WTC11 (cell line): Measurements from ENCODE around the gene ITLN1. TPM values are rescaled to one million over a fixed set of nuclear protein-coding genes. Genes with fewer than 3 reads are reported as not detected.

Source experiments
- ATAC-seq: fragments of 200-7000 bp; cut with Tn5 transposase; 2 replicates; pipeline ENCODE4 v1.10.0; 2021; ENCODE audit warnings: mild to moderate bottlenecking, moderate library complexity
- CTCF ChIA-PET: fragments of 300-600 bp; sonication (Branson Sonifier 250); formaldehyde crosslinking; loops from one replicate; lab custom pipeline; 2021; ENCODE audit warnings: antibody characterized with exemption; lab: Charles Lee
- POLR2A ChIA-PET: fragments of 350-600 bp; sonication (Branson Sonifier 250); formaldehyde crosslinking; loops from one replicate; lab custom pipeline; 2021; ENCODE audit warnings: antibody characterized with exemption; lab: Charles Lee
- DNase-seq: peaks from one replicate; pipeline ENCODE4 v3.0.0; 2021; ENCODE audit warnings: low spot score
- H3K27ac Mint-ChIP-seq: 2 replicates; pipeline ENCODE4 v1.8.0; 2021; ENCODE audit warnings: mixed read lengths
- H3K27me3 Mint-ChIP-seq: 2 replicates; pipeline ENCODE4 v1.8.0; 2021; ENCODE audit warnings: low read depth, mild to moderate bottlenecking, moderate library complexity, mixed read lengths
- H3K36me3 Mint-ChIP-seq: 2 replicates; pipeline ENCODE4 v1.8.0; 2021; ENCODE audit warnings: mixed read lengths
- H3K4me1 Mint-ChIP-seq: 2 replicates; pipeline ENCODE4 v1.8.0; 2022; ENCODE audit warnings: mixed read lengths
- H3K4me3 Mint-ChIP-seq: 2 replicates; pipeline ENCODE4 v1.8.0; 2021; ENCODE audit warnings: mild to moderate bottlenecking, moderate library complexity, mixed read lengths
- H3K9me3 Mint-ChIP-seq: 2 replicates; pipeline ENCODE4 v1.8.0; 2021; ENCODE audit warnings: mixed read lengths
- AR ChIP-seq: fragments of 250-450 bp; sonication (Bioruptor Pico); IDR thresholded peaks from 2 replicates; pipeline ENCODE4 v1.9.0; 2021; ENCODE audit warnings: mild to moderate bottlenecking
- ARID4B ChIP-seq: sonication (generic); formaldehyde crosslinking; IDR thresholded peaks from 2 replicates; pipeline ENCODE4 v1.8.0; 2023; ENCODE audit warnings: missing genetic modification reagents, mild to moderate bottlenecking, borderline replicate concordance
- ATF6 ChIP-seq: sonication (generic); formaldehyde crosslinking; IDR thresholded peaks from 2 replicates; pipeline ENCODE4 v1.8.1; 2023; ENCODE audit warnings: mild to moderate bottlenecking, missing genetic modification reagents
- E2F5 ChIP-seq: sonication (generic); formaldehyde crosslinking; IDR thresholded peaks from 2 replicates; pipeline ENCODE4 v1.8.1; 2022; ENCODE audit warnings: mild to moderate bottlenecking, moderate library complexity, missing genetic modification reagents
- GTF2I ChIP-seq: fragments of 250-450 bp; sonication (Bioruptor Pico); conservative IDR thresholded peaks from 2 replicates; pipeline ENCODE4 v1.4.0; 2021; ENCODE audit warnings: mild to moderate bottlenecking
- HMGA2 ChIP-seq: fragments of 250-450 bp; sonication (Bioruptor Pico); IDR thresholded peaks from 2 replicates; pipeline ENCODE4 v1.4.0; 2021; ENCODE audit warnings: mild to moderate bottlenecking, moderate library complexity
- HMGXB4 ChIP-seq: sonication (generic); formaldehyde crosslinking; IDR thresholded peaks from 2 replicates; pipeline ENCODE4 v1.8.1; 2023; ENCODE audit warnings: mild to moderate bottlenecking, moderate library complexity, missing genetic modification reagents
- IRF1 ChIP-seq: sonication (generic); formaldehyde crosslinking; IDR thresholded peaks from 2 replicates; pipeline ENCODE4 v1.8.0; 2023; ENCODE audit warnings: missing genetic modification reagents
- JAZF1 ChIP-seq: fragments of 250-450 bp; sonication (Bioruptor Pico); IDR thresholded peaks from 2 replicates; pipeline ENCODE4 v1.9.0; 2021; ENCODE audit warnings: moderate library complexity, mild to moderate bottlenecking, inconsistent platforms
- JUN ChIP-seq: sonication (generic); formaldehyde crosslinking; IDR thresholded peaks from 2 replicates; pipeline ENCODE4 v1.8.0; 2023; ENCODE audit warnings: mild to moderate bottlenecking, missing genetic modification reagents
- MAX ChIP-seq: sonication (generic); formaldehyde crosslinking; IDR thresholded peaks from 2 replicates; pipeline ENCODE4 v1.8.0; 2022; ENCODE audit warnings: mild to moderate bottlenecking, missing genetic modification reagents
- NR1H2 ChIP-seq: sonication (generic); formaldehyde crosslinking; IDR thresholded peaks from 2 replicates; pipeline ENCODE4 v1.9.0; 2021; ENCODE audit warnings: mild to moderate bottlenecking, moderate library complexity, missing genetic modification reagents
- RORB ChIP-seq: fragments of 250-450 bp; sonication (Bioruptor Pico); IDR thresholded peaks from 2 replicates; pipeline ENCODE4 v1.9.0; 2021; ENCODE audit warnings: mild to moderate bottlenecking
- ZBTB43 ChIP-seq: sonication (generic); formaldehyde crosslinking; IDR thresholded peaks from 2 replicates; pipeline ENCODE4 v1.8.1; 2023; ENCODE audit warnings: mild to moderate bottlenecking, missing genetic modification reagents
- ZNF532 ChIP-seq: fragments of 250-450 bp; sonication (Bioruptor Pico); IDR thresholded peaks from 2 replicates; pipeline ENCODE4 v1.9.0; 2021; ENCODE audit warnings: mild to moderate bottlenecking, borderline replicate concordance
- total RNA-seq: library from RNA; stranded (reverse); gene quantifications from 3 replicates; pipeline ENCODE4 v1.2.3, GENCODE V29; 2021

Gene ITLN1
- total RNA-seq, 1 experiment from 2014 or later: not detected

GRCh38 chr1:160858507-160858906 is 26.5 kb downstream of the ITLN1 start:
- Mint-ChIP-seq H3K4me1 (peaks cover 7% of the 10 kb centered on the region), H3K27ac (no peak overlapping the region), H3K36me3 (no peaks in the 10 kb centered on the region), H3K4me3 (no peak overlapping the region), H3K27me3 (no peaks in the 10 kb centered on the region), H3K9me3 (no peaks in the 10 kb centered on the region)
- DNase-seq: no peak
- no peak for TF ChIP-seq AR
- no peak for TF ChIP-seq ZBTB43 (CRISPR knock-in tag)
- TF ChIP-seq GTF2I (CRISPR knock-in tag): no peak
- no peak for TF ChIP-seq ZNF532 (CRISPR knock-in tag)
- no peak for TF ChIP-seq HMGA2 (CRISPR knock-in tag)
- no peak for TF ChIP-seq E2F5
- no peak for TF ChIP-seq JUN (CRISPR knock-in tag)
- no peak for TF ChIP-seq IRF1 (CRISPR knock-in tag)
- ATAC-seq: no peak
- ChIA-PET POLR2A (no interaction called here), CTCF (no interaction called here)

GRCh38 chr1:160858097-160858496 is 26.9 kb downstream of the ITLN1 start:
- Mint-ChIP-seq H3K36me3 (no peaks in the 10 kb centered on the region), H3K9me3 (no peaks in the 10 kb centered on the region; the same call in 1 of the 2 replicates), H3K27ac (no peak overlapping the region), H3K4me3 (no peak overlapping the region), H3K4me1 (peaks cover 7% of the 10 kb centered on the region), H3K27me3 (no peaks in the 10 kb centered on the region)
- DNase-seq: no peak
- ATAC-seq: no peak
- POLR2A ChIA-PET: no interaction called here
- CTCF ChIA-PET: no interaction called here
- TF ChIP-seq HMGXB4 (CRISPR knock-in tag) (no peak), ATF6 (CRISPR knock-in tag) (no peak), ARID4B (CRISPR knock-in tag) (no peak), RORB (CRISPR knock-in tag) (no peak), NR1H2 (CRISPR knock-in tag) (no peak), JAZF1 (CRISPR knock-in tag) (no peak), MAX (CRISPR knock-in tag) (no peak), IRF1 (CRISPR knock-in tag) (no peak)
